K562 (cell line): ENCODE data around the gene CUTA. TPM values are rescaled to one million over a fixed set of nuclear protein-coding genes. Genes with fewer than 3 reads are reported as not detected.

Experiments
- CBFA2T2 ChIP-seq: fragments of 450-650 bp; conservative IDR thresholded peaks from 2 replicates; pipeline ENCODE4 v1.6.1; 2017; ENCODE audit warnings: mild to moderate bottlenecking
- ETV1 ChIP-seq: fragments of 450-650 bp; conservative IDR thresholded peaks from 2 replicates; pipeline ENCODE4 v1.6.1; 2016; ENCODE audit warnings: missing genetic modification characterization, control low read depth, low read depth, missing compliant biosample characterization
- GATA2 ChIP-seq: sonication (generic); formaldehyde crosslinking; IDR thresholded peaks from 2 replicates; pipeline ENCODE4 v1.4.0; 2020; ENCODE audit warnings: mild to moderate bottlenecking, missing genetic modification reagents
- HNRNPUL1 ChIP-seq: fragments of 200-400 bp; formaldehyde crosslinking; IDR thresholded peaks from 2 replicates; pipeline ENCODE4 v1.6.1; 2017; ENCODE audit warnings: low read length
- ILF3 ChIP-seq: fragments of 450-650 bp; IDR thresholded peaks from 2 replicates; pipeline ENCODE4 v1.6.1; 2018; ENCODE audit warnings: antibody characterized with exemption, mild to moderate bottlenecking, moderate library complexity, borderline replicate concordance
- KDM4B ChIP-seq, 2 experiments: fragments of 450-650 bp in 1 of 2; sonication (generic) in 1 of 2; IDR thresholded peaks; 2 replicates each; pipeline ENCODE4 v1.6.1; 2016 to 2017; ENCODE audit warnings: borderline replicate concordance in 2 of 2, antibody characterized with exemption in 1 of 2, low read depth in 1 of 2, mild to moderate bottlenecking in 1 of 2
- KLF16 ChIP-seq: IDR thresholded peaks from 2 replicates; pipeline ENCODE4 v1.6.1; 2016; ENCODE audit warnings: antibody characterized with exemption
- LCOR ChIP-seq: sonication (generic); formaldehyde crosslinking; IDR thresholded peaks from 2 replicates; pipeline ENCODE4 v1.8.0; 2022; ENCODE audit warnings: mild to moderate bottlenecking, missing genetic modification reagents
- MAFG ChIP-seq: fragments of 450-650 bp; conservative IDR thresholded peaks from 2 replicates; pipeline ENCODE4 v1.6.1; 2016; ENCODE audit warnings: missing genetic modification characterization, missing compliant biosample characterization
- NFYB ChIP-seq: IDR thresholded peaks from 2 replicates; pipeline ENCODE4 v1.6.1; 2011; ENCODE audit warnings: mild to moderate bottlenecking, moderate library complexity; ENCODE audit not compliant: insufficient read length; ENCODE audit errors: extremely low read depth
- SRF ChIP-seq, 2 experiments: fragments of 250-450, 450-650 bp in 1 of 2; sonication (Bioruptor Pico) in 1 of 2; sonication (generic) in 1 of 2; formaldehyde crosslinking; IDR thresholded peaks; 2 replicates each; pipeline versions ENCODE4 v1.5.0 to v1.5.1; 2020 to 2022; ENCODE audit warnings: mild to moderate bottlenecking in 1 of 2, missing genetic modification reagents in 1 of 2
- STAG1 ChIP-seq: sonication (generic); formaldehyde crosslinking; IDR thresholded peaks from 2 replicates; pipeline ENCODE4 v1.5.0; 2020; ENCODE audit warnings: missing genetic modification reagents, borderline replicate concordance
- ZNF766 ChIP-seq: fragments of 200-800 bp; sonication (Bioruptor generic); conservative IDR thresholded peaks from 2 replicates; pipeline ENCODE4 v1.6.1; 2016; ENCODE audit warnings: missing genetic modification characterization, missing compliant biosample characterization
- polyA plus RNA-seq, 8 experiments: library from polyadenylated mRNA; depleted of rRNA in 4 of 8; stranded (reverse) in 5 of 8; unstranded in 3 of 8; fragments of >200 nt; fragmentation: Nextera tagmentation in 2 of 8; fragmentation: Illumina TruSeq in 1 of 8; extraction: Ambion mirVana in 2 of 8; extraction: Trizol in 1 of 8; gene quantifications; 2 replicates each; pipeline versions ENCODE4 v1.2.1 to v1.2.3, GENCODE V29; 2011 to 2014; ENCODE audit warnings: inconsistent platforms in 1 of 8, missing spikeins in 1 of 8
- total RNA-seq, 7 experiments: library from RNA; depleted of rRNA in 6 of 7; stranded (reverse); fragments of >200 nt in 6 of 7; fragmentation: Illumina TruSeq in 2 of 7; extraction: Trizol in 2 of 7; gene quantifications; 2 replicates each; pipeline versions ENCODE4 v1.2.1 to v1.2.3, GENCODE V29; 2011 to 2021; ENCODE audit warnings: low replicate concordance in 1 of 7
- TF ChIP-seq, protein P1 (sequence below), 2 experiments: fragments of 200-800 bp in 1 of 2; sonication (Bioruptor generic) in 1 of 2; sonication (generic) in 1 of 2; formaldehyde crosslinking in 1 of 2; IDR thresholded peaks in 1 of 2; conservative IDR thresholded peaks in 1 of 2; 2 replicates each; pipeline versions ENCODE4 v1.5.0 to v1.6.1; 2016 to 2020; ENCODE audit warnings: missing compliant biosample characterization in 1 of 2, missing genetic modification characterization in 1 of 2, missing genetic modification reagents in 1 of 2
- TF ChIP-seq, protein P2 (sequence below), 2 experiments: fragments of 150-350 bp in 1 of 2; IDR thresholded peaks; 2 replicates each; pipeline ENCODE4 v1.6.1; 2012 to 2016; ENCODE audit warnings: low read depth in 2 of 2, low read length in 2 of 2, mild to moderate bottlenecking in 1 of 2, moderate library complexity in 1 of 2
- TF ChIP-seq, protein P3 (sequence below): fragments of 250-450 bp; sonication (Bioruptor Pico); IDR thresholded peaks from 2 replicates; pipeline ENCODE4 v1.5.0; 2022; ENCODE audit warnings: mild to moderate bottlenecking

CUTA gene
- total and polyA plus RNA-seq, 9 of the 15 experiments (the other 6 are each of a cell fraction or from before 2014, with no cell fraction given), result 166 to 682 (median 310) TPM

DNA sequence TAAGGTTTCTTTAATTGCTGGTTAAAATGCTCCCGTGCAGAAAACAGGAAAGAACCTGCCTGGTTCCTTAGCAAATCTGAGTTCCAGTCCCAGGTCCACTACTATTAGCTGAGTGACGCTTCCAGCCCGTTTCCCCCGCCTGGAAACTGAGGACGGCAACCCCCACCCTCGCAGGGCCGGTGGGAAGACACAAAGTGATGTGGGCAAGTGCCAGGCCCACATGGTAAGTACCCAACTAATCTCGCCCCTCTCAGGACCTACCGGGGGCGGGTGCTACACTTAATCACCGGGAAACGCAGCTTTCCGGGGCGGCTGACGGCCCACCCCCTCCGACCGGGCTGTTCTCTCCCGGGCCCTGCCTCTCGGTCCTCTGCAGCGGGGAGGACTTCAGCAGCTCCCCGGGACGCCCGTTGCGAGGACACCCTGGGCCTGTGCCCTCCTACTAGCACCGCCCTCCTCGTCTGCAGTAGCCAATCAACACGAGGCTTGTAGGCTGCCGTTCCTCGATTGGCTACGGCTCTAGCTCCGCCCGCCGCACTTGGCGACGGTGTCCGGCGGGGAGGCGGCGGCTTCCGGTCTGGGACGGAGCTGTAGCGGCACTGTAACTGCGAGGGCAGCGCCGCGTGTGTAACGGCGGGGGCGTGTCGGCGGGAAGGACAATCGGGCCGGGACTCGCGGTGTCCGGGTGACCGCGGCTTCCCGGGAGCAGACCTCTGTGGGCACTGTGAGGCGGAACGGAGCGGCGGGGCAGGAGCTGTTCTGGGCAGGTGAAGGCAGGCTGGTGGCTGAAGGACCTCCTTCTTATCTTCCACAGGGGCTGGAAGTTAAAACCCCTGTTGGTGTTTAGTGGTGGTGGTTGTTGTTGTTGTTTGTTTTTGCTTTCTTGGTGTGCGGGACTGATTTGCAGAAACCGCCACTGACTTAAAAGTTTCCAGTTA, 36.4 kb upstream of the CUTA start, which contains the start of gene ZBTB9 (continued):
- TF ChIP-seq KDM4B (IDR thresholded peaks at IDR 0.05; ENCODE audit: borderline replicate concordance in 2 of 2, low read depth in 1 of 2), result peak in 1 of 2 experiments; percentile 37; a peak in 1 of 4 replicates
- TF ChIP-seq ETV1, result peak; percentile 83
- no peak for TF ChIP-seq GATA2
- TF ChIP-seq, protein P1, sequence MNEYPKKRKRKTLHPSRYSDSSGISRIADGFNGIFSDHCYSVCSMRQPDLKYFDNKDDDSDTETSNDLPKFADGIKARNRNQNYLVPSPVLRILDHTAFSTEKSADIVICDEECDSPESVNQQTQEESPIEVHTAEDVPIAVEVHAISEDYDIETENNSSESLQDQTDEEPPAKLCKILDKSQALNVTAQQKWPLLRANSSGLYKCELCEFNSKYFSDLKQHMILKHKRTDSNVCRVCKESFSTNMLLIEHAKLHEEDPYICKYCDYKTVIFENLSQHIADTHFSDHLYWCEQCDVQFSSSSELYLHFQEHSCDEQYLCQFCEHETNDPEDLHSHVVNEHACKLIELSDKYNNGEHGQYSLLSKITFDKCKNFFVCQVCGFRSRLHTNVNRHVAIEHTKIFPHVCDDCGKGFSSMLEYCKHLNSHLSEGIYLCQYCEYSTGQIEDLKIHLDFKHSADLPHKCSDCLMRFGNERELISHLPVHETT (CRISPR knock-in tag; conservative IDR thresholded peaks at IDR 0.05 in 1 of 2, IDR thresholded peaks at IDR 0.05 in 1 of 2), result peak in 1 of 2 experiments; percentile 95; a peak in 2 of 4 replicates
- peak; percentile 81 for TF ChIP-seq LCOR (CRISPR knock-in tag)
- TF ChIP-seq CBFA2T2, result no peak
- TF ChIP-seq HNRNPUL1, result no peak
- no peak for TF ChIP-seq ZNF766 (CRISPR knock-in tag)
- no peak for TF ChIP-seq STAG1 (CRISPR knock-in tag)
- TF ChIP-seq MAFG (tag), result no peak
- no peak for TF ChIP-seq ILF3
- TF ChIP-seq, protein P2, sequence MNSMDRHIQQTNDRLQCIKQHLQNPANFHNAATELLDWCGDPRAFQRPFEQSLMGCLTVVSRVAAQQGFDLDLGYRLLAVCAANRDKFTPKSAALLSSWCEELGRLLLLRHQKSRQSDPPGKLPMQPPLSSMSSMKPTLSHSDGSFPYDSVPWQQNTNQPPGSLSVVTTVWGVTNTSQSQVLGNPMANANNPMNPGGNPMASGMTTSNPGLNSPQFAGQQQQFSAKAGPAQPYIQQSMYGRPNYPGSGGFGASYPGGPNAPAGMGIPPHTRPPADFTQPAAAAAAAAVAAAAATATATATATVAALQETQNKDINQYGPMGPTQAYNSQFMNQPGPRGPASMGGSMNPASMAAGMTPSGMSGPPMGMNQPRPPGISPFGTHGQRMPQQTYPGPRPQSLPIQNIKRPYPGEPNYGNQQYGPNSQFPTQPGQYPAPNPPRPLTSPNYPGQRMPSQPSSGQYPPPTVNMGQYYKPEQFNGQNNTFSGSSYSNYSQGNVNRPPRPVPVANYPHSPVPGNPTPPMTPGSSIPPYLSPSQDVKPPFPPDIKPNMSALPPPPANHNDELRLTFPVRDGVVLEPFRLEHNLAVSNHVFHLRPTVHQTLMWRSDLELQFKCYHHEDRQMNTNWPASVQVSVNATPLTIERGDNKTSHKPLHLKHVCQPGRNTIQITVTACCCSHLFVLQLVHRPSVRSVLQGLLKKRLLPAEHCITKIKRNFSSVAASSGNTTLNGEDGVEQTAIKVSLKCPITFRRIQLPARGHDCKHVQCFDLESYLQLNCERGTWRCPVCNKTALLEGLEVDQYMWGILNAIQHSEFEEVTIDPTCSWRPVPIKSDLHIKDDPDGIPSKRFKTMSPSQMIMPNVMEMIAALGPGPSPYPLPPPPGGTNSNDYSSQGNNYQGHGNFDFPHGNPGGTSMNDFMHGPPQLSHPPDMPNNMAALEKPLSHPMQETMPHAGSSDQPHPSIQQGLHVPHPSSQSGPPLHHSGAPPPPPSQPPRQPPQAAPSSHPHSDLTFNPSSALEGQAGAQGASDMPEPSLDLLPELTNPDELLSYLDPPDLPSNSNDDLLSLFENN (IDR thresholded peaks at IDR 0.05; ENCODE audit: low read depth in 2 of 2, low read length in 2 of 2), result no peak; a peak in 1 of 4 replicates
- peak; percentile 67 for TF ChIP-seq NFYB
- TF ChIP-seq KLF16, result no peak
- peak in 1 of 2 experiments; percentile 76; a peak in 2 of 4 replicates for TF ChIP-seq SRF (CRISPR knock-in tag; IDR thresholded peaks at IDR 0.05)
- TF ChIP-seq, protein P3, sequence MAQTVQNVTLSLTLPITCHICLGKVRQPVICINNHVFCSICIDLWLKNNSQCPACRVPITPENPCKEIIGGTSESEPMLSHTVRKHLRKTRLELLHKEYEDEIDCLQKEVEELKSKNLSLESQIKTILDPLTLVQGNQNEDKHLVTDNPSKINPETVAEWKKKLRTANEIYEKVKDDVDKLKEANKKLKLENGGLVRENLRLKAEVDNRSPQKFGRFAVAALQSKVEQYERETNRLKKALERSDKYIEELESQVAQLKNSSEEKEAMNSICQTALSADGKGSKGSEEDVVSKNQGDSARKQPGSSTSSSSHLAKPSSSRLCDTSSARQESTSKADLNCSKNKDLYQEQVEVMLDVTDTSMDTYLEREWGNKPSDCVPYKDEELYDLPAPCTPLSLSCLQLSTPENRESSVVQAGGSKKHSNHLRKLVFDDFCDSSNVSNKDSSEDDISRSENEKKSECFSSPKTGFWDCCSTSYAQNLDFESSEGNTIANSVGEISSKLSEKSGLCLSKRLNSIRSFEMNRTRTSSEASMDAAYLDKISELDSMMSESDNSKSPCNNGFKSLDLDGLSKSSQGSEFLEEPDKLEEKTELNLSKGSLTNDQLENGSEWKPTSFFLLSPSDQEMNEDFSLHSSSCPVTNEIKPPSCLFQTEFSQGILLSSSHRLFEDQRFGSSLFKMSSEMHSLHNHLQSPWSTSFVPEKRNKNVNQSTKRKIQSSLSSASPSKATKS (CRISPR knock-in tag), result no peak
